ENCODE measurements around the gene AZU1.
A peak's percentile ranks its signal among the peaks of the same experiment; 100 is the strongest.

Gene AZU1

GRCh38 chr19:797528-798414 is 29.9 kb upstream of the AZU1 start:
- peak; percentile 54 for DNase-seq

GRCh38 chr19:798415-799075 is 29.1 kb upstream of the AZU1 start:
- DNase-seq: no peak

- DNase-seq: no peak
Measured at GRCh38 chr19:799076-799881, 28.4 kb upstream of the AZU1 start.

- no peak for DNase-seq
Measured at GRCh38 chr19:800360-801029, 27.1 kb upstream of the AZU1 start.

- DNase-seq: no peak
Measured at GRCh38 chr19:801030-801860, 26.4 kb upstream of the AZU1 start.

- no peak for DNase-seq
Measured at GRCh38 chr19:801861-802497, 25.7 kb upstream of the AZU1 start.

DNA sequence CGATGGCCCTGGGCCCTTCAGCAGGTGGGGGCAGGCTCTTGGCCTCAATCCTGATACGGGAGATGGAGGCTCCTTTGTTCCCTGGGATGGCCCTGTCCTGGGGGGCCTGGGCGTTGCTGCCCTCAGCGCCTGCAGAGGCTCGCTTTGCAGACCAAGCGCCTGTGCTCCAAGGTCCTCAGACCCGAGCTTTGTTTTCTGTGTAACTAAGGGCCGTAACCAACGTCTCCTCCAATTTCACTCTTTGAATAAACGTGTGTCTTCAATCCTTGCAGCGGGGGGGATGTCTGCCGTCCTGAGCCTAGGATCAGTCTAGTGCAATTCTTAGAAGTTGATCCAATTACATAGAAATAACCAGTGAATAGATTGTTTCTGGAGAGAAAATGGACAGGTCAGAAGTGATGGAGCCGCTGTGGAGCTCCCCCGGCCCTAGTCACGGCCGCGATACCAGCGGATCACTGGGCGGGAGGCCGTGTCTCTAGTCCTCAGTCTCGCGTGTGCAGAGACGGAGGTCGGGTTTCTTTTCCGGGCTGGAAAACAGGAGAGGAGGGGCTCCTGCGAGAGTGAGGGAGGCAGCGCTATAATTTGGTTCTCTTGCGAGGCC is 25.0 kb upstream of the AZU1 start:
- DNase-seq: no peak

- no peak for DNase-seq
Measured at GRCh38 chr19:803099-803561, 24.5 kb upstream of the AZU1 start.

DNA sequence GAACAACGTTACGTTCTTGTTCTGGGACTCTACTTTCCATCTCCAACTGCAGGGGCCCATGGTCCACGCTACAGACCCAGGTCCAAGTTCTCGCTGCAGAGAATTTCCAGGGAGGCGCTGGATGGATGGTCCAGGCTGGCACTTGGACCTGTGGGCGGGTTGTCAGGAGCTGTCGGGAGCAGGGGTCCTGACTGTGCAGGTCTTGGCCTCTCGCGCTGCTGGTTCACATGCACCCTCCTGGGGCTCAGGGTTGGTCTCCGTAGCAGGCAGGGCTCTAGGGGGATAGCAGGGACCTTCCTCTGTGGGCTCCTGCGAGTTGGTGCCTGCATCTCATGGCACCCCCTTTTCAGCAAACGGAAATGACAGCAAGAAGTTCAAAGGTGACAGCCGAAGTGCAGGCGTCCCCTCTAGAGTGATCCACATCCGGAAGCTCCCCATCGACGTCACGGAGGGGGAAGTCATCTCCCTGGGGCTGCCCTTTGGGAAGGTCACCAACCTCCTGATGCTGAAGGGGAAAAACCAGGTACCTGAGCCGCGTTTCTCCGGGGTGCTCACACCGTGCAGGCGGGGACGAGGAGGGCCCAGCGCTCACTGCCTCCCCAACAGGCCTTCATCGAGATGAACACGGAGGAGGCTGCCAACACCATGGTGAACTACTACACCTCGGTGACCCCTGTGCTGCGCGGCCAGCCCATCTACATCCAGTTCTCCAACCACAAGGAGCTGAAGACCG is 23.8 kb upstream of the AZU1 start:
- DNase-seq: no peak

GRCh38 chr19:804419-805165 is 23.0 kb upstream of the AZU1 start:
- DNase-seq: no peak

DNA sequence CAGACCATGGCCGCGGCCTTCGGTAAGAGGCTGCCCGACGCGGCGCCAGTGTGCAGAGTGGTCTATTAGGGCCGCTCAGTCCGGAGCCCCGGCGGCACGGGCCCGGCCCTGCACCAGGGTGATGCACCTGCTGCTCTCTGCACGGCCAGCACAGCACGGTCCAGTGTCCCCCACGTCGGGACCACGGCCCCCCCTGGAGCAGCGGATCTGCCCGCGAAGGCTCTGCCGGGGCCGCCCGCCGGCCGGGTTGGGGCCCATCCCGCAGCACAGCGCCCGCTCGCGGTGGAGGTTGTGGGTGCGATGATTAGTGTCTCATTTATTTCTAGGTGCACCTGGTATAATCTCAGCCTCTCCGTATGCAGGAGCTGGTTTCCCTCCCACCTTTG is 22.5 kb upstream of the AZU1 start:
- DNase-seq: no peak

GRCh38 chr19:805600-806550 is 21.8 kb upstream of the AZU1 start:
- no peak for DNase-seq

DNA sequence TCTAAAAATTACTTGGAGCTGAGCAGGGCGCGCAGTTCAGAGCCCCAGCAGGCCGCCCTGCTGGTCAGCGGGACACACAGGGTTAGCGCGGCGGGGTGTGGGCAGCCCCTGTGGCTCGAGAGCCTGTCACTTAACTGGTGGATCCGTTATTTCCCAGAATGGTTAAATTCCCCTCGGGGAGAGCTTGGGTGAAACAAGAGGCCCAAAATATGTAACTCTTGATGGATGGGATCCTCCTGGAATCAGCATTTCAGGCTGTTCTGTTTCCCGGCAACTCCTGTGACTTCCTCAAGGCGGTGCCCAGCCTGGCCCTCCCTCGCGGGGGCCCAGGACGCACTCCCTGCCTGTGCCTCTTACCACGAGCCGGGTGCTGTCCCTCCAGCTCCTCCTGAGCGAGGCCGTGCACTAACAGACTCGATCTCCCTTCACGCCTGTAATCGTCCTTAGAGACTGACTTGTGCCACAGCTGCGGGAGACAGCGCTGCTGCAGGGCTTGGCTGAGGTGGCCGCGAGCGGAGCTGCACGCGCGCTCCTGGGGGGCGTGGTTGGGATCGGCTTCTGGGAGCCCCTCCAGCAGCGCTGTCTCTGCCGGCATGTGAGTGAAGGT is 20.7 kb upstream of the AZU1 start:
- DNase-seq: no peak

GRCh38 chr19:807627-808422 is 19.8 kb upstream of the AZU1 start:
- DNase-seq: no peak

- no peak for DNase-seq
Measured at GRCh38 chr19:808423-808775, 19.2 kb upstream of the AZU1 start.

DNA sequence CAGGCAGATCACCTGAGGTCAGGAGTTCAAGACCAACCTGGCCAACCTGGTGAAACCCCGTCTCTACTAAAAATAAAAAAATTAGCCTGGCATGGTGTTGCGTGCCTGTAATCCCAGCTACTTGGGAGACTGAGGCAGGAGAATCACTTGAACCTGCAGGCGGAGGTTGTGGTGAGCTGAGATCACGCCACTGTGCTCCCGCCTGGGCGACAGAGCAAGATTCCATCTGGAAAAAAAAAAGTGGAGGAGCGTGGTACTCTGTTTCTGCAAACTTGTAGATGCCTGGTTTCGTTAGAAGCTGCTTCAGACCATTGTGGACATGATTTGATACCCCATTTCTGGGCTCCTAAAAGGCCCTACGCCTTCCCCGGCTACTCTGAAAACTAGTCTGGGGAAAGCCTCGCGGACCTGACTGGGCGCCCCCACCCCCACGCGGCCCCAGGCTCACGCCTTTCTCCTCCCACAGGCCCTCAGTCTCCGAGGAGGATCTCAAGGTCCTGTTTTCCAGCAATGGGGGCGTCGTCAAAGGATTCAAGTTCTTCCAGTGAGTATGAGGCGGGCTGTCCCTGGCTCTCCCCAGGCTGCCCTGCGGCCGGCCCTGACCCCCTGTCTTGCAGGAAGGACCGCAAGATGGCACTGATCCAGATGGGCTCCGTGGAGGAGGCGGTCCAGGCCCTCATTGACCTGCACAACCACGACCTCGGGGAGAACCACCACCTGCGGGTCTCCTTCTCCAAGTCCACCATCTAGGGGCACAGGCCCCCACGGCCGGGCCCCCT is 17.4 kb upstream of the AZU1 start:
- no peak for DNase-seq

All from NCI-H187 treated with DMSO at 0.1 percent for 48 hours (cell line).